PC-9 (cell line): Measurements from ENCODE around the gene MIER1.

ENCODE experiments used
- EZH2 ChIP-seq: fragments of 200-600 bp; sonication (generic); IDR thresholded peaks from 2 replicates; pipeline ENCODE4 v1.8.0; 2017; ENCODE audit warnings: antibody characterized with exemption, low read depth
- TF ChIP-seq, protein P1 (sequence below): fragments of 200-600 bp; sonication (generic); conservative IDR thresholded peaks from 2 replicates; pipeline ENCODE4 v1.6.1; 2017; ENCODE audit warnings: mixed run types, antibody characterized with exemption, mild to moderate bottlenecking, moderate library complexity

DNA sequence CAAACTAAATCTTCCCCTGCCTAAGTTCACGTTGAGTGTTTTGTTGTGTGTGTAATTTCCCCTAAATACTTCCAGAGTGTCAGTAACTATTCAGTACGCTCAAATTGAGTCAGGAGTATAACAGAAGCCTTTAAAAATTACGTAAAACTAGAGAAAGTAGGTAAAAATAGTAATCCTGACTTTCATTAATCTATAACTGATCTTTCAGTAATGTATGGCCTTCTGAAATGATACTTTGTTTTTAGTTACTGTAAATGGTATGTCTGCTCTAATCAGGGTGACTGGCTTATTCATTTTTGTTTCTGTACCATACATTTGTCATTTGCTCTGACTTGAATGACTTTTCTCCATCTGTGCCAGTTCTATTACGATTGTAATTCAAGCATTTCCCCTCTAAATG is 29.4 kb downstream of the MIER1 start:
- TF ChIP-seq, protein P1, sequence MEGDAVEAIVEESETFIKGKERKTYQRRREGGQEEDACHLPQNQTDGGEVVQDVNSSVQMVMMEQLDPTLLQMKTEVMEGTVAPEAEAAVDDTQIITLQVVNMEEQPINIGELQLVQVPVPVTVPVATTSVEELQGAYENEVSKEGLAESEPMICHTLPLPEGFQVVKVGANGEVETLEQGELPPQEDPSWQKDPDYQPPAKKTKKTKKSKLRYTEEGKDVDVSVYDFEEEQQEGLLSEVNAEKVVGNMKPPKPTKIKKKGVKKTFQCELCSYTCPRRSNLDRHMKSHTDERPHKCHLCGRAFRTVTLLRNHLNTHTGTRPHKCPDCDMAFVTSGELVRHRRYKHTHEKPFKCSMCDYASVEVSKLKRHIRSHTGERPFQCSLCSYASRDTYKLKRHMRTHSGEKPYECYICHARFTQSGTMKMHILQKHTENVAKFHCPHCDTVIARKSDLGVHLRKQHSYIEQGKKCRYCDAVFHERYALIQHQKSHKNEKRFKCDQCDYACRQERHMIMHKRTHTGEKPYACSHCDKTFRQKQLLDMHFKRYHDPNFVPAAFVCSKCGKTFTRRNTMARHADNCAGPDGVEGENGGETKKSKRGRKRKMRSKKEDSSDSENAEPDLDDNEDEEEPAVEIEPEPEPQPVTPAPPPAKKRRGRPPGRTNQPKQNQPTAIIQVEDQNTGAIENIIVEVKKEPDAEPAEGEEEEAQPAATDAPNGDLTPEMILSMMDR = no peak
- TF ChIP-seq EZH2 = no peak
